ENCODE results near the gene GNB5. TPM values are rescaled to one million over a fixed set of nuclear protein-coding genes. Genes with fewer than 3 reads are reported as not detected.

GNB5 gene
- polyA plus RNA-seq, 3 donors = 6.4 to 14.4 (median 10.0) TPM

- H3K27ac ChIP-seq (ENCODE audit: low read depth, low read length) = no peak overlapping the region
- 74 to 92% (median 81%) methylated on average over 8 of the region's 8 CpGs for WGBS, 3 donors
These were observed 36.0 kb downstream of the GNB5 start for GRCh38 chr15:52154896-52155865.

GRCh38 chr15:52153900-52154895 is 37.0 kb downstream of the GNB5 start:
- 91 to 97% (median 97%) methylated on average over 12 of the region's 12 CpGs for WGBS, 3 donors
- H3K27ac ChIP-seq (ENCODE audit: low read depth, low read length) = no peak overlapping the region

GRCh38 chr15:52151353-52151752 is 39.8 kb downstream of the GNB5 start:
- WGBS, 3 donors = 84 to 94% (median 87%) methylated on average over 4 of the region's 4 CpGs
- H3K27ac ChIP-seq (ENCODE audit: low read depth, low read length) = no peak overlapping the region

DNA sequence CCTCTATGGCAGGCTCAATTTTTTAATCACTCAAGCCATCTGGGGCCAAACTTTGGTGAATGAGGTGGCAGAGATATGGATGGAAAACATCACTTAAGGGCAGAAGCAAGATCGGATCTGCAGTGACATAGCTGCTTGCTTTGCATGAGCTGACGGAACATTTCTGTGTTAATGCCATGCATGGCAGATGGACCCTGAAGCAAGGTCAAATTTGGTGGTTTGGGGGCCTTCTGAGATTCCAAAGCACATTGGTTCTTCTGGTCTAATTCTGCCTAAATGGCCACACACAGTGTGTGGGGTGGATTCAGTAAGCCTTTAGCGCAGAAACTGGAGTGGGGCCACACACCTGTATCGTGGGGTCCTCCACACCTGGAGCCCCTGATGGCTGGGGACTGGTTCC is 40.3 kb downstream of the GNB5 start:
- no peak overlapping the region for H3K27ac ChIP-seq (ENCODE audit: low read depth, low read length)
- 96 to 99% (median 97%) methylated on average over 4 of the region's 4 CpGs for WGBS, 3 donors

DNA sequence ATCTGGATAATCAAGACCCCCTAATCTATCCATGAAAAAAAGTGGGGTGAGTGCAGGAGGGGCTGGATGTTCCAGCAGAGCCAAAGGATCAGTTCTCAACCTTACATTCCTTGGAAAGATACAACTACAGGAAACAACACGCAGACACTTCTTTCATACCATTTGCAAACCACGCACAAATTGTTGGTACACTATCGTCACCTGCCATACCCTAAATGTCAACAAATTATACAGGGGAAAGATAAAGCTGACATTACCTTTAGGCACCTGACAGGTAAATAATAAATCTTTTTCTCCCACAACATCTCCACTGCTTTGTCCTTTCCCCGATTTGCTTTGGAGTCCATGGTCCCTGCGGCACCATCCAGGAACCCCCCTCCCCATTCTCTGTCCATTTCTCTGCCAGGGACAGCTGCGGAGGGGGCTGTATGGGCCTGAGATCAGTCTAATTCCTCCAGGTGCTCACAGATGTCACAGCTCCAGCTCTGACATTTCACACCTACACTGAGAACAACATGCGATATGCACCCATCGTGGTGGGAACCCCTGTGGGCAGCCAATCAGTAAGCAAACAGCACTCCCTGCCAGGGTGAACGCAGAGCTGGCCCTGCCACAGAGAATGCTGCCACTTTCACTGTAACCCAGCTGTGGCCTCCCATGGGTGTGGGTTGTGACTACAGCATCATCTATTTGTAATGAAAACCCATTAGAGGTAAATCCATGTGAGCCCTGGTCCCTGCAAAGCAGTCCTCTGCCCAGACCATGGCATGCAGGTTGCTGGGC is 41.0 kb downstream of the GNB5 start:
- WGBS, 3 donors = 73 to 83% (median 80%) methylated on average over 9 of the region's 9 CpGs

GRCh38 chr15:52148403-52148802 is 42.8 kb downstream of the GNB5 start:
- H3K27ac ChIP-seq (ENCODE audit: low read depth, low read length) = no peak overlapping the region

More for the DNA sequence above, 41.0 kb downstream of the GNB5 start:
- no peak overlapping the region for H3K27ac ChIP-seq (ENCODE audit: low read depth, low read length)

DNA sequence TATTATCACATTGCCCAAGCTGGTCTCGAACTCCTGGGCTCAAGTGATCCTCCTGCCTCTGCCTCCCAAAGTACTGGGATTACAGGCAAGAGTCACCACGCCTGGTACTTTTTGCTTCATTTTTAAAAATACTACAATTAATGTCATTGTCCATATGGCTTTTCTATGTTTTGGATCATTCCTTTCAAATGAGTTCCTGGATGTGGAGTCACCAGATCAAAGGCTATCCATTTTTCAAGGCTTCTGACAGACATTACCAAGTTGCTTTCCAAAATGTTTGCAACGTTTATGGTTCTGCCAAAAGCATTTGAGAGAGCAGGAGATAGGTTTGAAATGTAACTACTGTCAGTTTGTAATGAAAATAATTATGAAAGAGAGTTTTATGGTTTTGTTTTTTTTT is 44.4 kb downstream of the GNB5 start:
- H3K27ac ChIP-seq (ENCODE audit: low read depth, low read length) = no peak overlapping the region
- 80 to 84% (median 83%) methylated on average over 3 of the region's 3 CpGs for WGBS, 3 donors

More at GRCh38 chr15:52148403-52148802, 42.8 kb downstream of the GNB5 start:
- WGBS, 3 donors = 87 to 95% (median 94%) methylated on average over 5 of the region's 5 CpGs

- WGBS, 3 donors = 94 to 96% (median 96%) methylated on average over 2 of the region's 2 CpGs
- H3K27ac ChIP-seq (ENCODE audit: low read depth, low read length) = no peak overlapping the region
These were observed 44.9 kb downstream of the GNB5 start for GRCh38 chr15:52146261-52146660.

GRCh38 chr15:52144656-52145178 is 46.5 kb downstream of the GNB5 start:
- WGBS, 3 donors = 82 to 97% (median 83%) methylated on average over 7 of the region's 7 CpGs

DNA sequence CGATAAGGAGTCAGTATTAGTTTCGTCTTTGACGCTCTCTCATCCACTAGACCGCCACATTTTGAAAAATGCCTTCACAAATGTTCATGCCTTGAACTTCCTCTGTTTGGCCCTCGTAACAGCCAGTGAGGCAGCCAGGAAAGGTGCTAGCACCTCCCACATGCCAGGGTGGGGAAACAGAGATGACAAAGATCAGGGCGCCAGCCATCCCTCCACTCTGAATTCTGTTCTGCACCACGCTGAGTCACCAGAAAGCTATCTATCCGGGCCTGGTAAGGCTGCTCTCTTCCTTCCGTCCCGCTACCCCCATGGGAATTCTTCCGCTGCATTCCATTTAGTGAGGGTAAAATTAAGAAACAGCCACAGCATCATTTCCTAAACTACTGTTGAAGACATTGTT is 47.3 kb downstream of the GNB5 start:
- no peak overlapping the region for H3K27ac ChIP-seq (ENCODE audit: low read depth, low read length)
- WGBS, 3 donors = 75 to 85% (median 75%) methylated on average over 11 of the region's 11 CpGs

More at GRCh38 chr15:52144656-52145178, 46.5 kb downstream of the GNB5 start:
- no peak overlapping the region for H3K27ac ChIP-seq (ENCODE audit: low read depth, low read length)

DNA sequence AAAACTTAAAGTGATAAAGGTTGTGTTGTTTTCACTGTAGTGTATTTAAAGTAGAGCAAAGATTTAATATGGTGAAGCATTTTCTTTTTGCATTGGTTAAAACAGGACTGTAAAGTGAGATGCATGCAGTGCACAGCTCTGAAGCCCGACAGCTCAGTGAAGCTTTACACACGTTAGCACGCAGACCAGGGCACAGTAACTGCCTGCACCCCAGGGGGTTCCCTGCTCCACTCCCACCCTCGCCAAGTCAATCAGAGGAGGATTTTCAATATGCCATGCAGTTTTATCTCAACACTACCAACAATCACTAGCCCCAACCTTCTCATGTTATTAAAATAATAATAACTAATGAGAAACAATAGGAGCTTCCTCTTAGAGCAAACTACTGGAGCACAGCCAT is 50.5 kb downstream of the GNB5 start:
- WGBS, 3 donors = 87 to 92% (median 91%) methylated on average over 4 of the region's 4 CpGs
- H3K27ac ChIP-seq (ENCODE audit: low read depth, low read length) = no peak overlapping the region

- WGBS, 3 donors = 50 to 62% (median 60%) methylated on average over 17 of the region's 17 CpGs
- no peak overlapping the region for H3K27ac ChIP-seq (ENCODE audit: low read depth, low read length)
These were observed 51.4 kb downstream of the GNB5 start for GRCh38 chr15:52139599-52140462.

DNA sequence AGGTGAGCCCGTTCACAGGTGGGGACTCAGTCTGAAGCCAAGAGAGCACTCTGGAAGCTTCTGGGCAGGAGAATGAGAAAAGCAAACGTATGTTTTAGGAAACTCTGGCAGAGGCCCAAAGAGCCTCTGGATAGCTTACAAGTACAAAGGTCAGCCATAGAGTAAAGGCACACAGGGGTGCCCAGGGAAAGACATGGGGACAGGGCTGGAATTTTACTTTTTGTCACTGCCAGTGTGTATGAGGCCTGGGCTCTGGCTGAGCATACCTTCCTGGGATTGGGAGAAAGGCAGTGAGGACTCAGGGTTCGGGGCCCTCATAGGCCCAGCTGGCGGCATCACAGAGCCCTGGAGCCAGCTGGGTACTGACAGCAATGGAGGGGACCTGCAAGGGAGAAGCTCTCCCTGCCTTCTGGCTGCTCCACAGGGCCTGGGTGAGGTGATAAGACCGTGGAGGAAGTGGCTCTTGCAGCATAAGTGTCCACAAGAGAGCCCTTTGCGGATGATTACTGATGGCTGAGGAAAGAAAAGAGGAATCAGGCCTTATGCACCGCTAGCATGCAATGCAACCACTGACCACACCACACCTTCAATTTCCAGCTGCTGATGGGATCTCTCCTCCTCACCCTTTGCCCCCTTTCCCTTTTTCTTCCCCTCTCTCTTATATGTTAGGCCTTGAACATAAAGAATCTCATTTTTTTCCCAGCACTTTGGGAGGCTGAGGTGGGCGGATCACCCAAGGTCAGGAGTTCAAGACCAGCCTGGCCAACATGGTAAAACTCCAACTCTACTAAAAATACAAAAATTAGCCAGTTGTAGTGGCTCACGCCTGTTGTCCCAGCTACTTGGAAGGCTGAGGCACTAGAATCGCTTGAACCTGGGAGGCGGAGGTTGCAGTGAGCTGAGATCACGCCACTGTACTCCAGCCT is 53.5 kb downstream of the GNB5 start:
- H3K27ac ChIP-seq (ENCODE audit: low read depth, low read length) = no peak overlapping the region
- 70 to 72% (median 72%) methylated on average over 12 of the region's 12 CpGs for WGBS, 3 donors

DNA sequence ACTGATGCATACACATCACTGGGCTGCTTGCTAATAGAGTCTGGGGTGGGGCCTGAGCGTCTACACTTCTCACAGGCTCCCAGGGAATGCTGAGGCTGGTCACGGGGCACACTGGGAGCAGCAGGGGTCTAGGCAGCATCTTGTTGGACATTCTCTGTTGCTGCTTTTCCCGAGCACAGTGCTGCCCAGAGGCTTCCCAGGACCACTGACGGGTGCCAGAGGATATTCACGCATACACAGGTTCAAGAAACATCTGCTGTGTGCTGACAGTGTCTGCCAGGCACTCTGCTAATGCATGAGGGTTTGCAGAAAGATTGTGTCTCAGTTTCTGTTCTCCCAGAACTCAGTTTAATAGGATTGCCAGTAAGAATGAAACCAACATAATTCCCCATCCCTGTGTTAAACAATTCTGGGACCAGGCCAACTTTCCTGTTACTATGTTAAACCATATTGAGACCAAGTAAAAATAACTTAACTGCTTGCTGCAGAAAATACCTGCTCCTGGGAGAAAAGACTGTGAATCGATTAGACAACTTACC is 54.7 kb downstream of the GNB5 start:
- H3K27ac ChIP-seq (ENCODE audit: low read depth, low read length) = no peak overlapping the region
- WGBS, 3 donors = 55 to 67% (median 59%) methylated on average over 6 of the region's 6 CpGs

- WGBS, 3 donors = 49 to 95% (median 92%) methylated on average over 5 of the region's 5 CpGs
- no peak overlapping the region for H3K27ac ChIP-seq (ENCODE audit: low read depth, low read length)
These were observed 56.6 kb downstream of the GNB5 start for GRCh38 chr15:52134502-52135144.

All from adipose tissue (tissue), 3 donors.